Heart left ventricle (tissue), 16 donors: ENCODE data around the gene PCMTD2. TPM values are rescaled to one million over a fixed set of nuclear protein-coding genes. Genes with fewer than 3 reads are reported as not detected.

ENCODE experiments used
- ATAC-seq, 4 donors: fragments of 200-7000 bp; cut with Tn5 transposase; one replicate each; pipeline ENCODE4 v1.9.1; 2020 to 2022; ENCODE audit warnings: moderate library complexity in 4 of 4, mild to moderate bottlenecking in 3 of 4, moderate number of reproducible peaks in 1 of 4
- DNase-seq, 5 donors: peaks; one replicate each; pipeline ENCODE4 v3.0.0-alpha.2; 2020
- H3K27ac ChIP-seq, 12 donors: fragments of 200-600 bp; sonication (generic) in 4 of 12; one replicate each; pipeline versions ENCODE4 v1.5.0 to v1.8.0; 2016 to 2022; ENCODE audit warnings: mild to moderate bottlenecking in 2 of 12
- H3K27me3 ChIP-seq, 9 donors: fragments of 200-600 bp; sonication (generic) in 2 of 9; one replicate each; pipeline versions ENCODE4 v1.5.1 to v1.8.0; 2016 to 2022; ENCODE audit warnings: mild to moderate bottlenecking in 3 of 9
- H3K36me3 ChIP-seq, 9 donors: fragments of 200-600 bp; sonication (generic) in 2 of 9; one replicate each; pipeline versions ENCODE4 v1.5.0 to v1.8.0; 2018 to 2022; ENCODE audit warnings: mild to moderate bottlenecking in 2 of 9
- H3K4me1 ChIP-seq, 12 donors: fragments of 200-600 bp; sonication (generic) in 4 of 12; one replicate each; pipeline versions ENCODE4 v1.5.0 to v1.8.0; 2016 to 2022; ENCODE audit warnings: mild to moderate bottlenecking in 3 of 12
- H3K4me3 ChIP-seq, 12 donors: fragments of 200-600 bp; sonication (generic) in 4 of 12; one replicate each; pipeline versions ENCODE4 v1.5.0 to v1.8.0; 2017 to 2022; ENCODE audit warnings: mild to moderate bottlenecking in 9 of 12, moderate library complexity in 4 of 12
- H3K9me3 ChIP-seq, 12 donors: fragments of 200-600 bp; sonication (generic) in 4 of 12; one replicate each; pipeline versions ENCODE4 v1.5.0 to v1.8.0; 2016 to 2022; ENCODE audit warnings: mild to moderate bottlenecking in 1 of 12
- CTCF ChIP-seq, 12 donors: fragments of 200-600 bp; sonication (generic) in 4 of 12; IDR thresholded peaks; one replicate each; pipeline versions ENCODE4 v1.5.0 to v1.8.0; 2018 to 2022; ENCODE audit warnings: antibody characterized with exemption in 12 of 12, mild to moderate bottlenecking in 5 of 12
- POLR2A ChIP-seq, 2 donors: fragments of 450-650 bp; IDR thresholded peaks; one replicate each; pipeline ENCODE4 v1.6.1; 2017; ENCODE audit warnings: antibody characterized with exemption in 2 of 2, mild to moderate bottlenecking in 2 of 2, moderate library complexity in 2 of 2
- WGBS, 4 donors: extraction: QIAGEN DNeasy Blood & Tissue Kit in 2 of 4; methylation state at CpG; one replicate each; pipeline versions ENCODE4 v1.1.5 to v1.1.7; 2013 to 2018; 5-methylcytosine and 5-hydroxymethylcytosine counted together
- intact Hi-C, 10 donors: fragments of 100-400 bp; cut with DNase I; formaldehyde crosslinking; loops; one replicate each; pipeline versions ENCODE4 v1.11.1 to v1.14.2; 2022
- polyA plus RNA-seq, 2 donors: library from polyadenylated mRNA; stranded (reverse); fragments of 200-250 nt; gene quantifications; one replicate each; pipeline ENCODE4 v1.2.3, GENCODE V29; 2013
- total RNA-seq, 9 donors: library from RNA; depleted of rRNA in 2 of 9; stranded (reverse); fragments of >200 nt in 2 of 9; fragmentation: NEBNext Ultra II Directional in 3 of 9; extraction: Animal tissue kit (Norgen Biotek cat#: 25700) in 3 of 9; gene quantifications; one replicate each; pipeline versions ENCODE4 v1.1.0 to v1.2.4, GENCODE V29; 2016 to 2023
- donor health status: ischemic (EF 13 %, LVEDD 7.1; RV severe dilation, severe dysfunction).
- donor health status: healthy with polysubstance abuse.
- donor health status: DM: no; HTN: yes; CAD: no.
- donor health status: DM: no; HTN: no; CAD: no.
- donor health status: ischemic (EF 25% LVEDD 6.9; RV normal size, moderate dysfunction).
- donor health status: ischemic (EF 25% LVEDD 5.7; RV mildly dilated, moderate dysfunction).
- donor health status: healthy.
- donor health status: DM: yes; HTN: yes; CAD: no.
- donor health status: ischemic (EF 35%, LVEDD 5.7; RV mildly dilated, moderate dysfunction).
- donor health status: nonischemic (EF 11% LVEDD 7.7; RV severe dilation, severe dysfunction).
- donor health status: DM: yes; HTN: yes; CAD: no.
- donor health status: PGD.
- donor health status: ischemic (EF 29% LVEDD 5.4; RV normal size, mild dysfunction).
- donor health status: nonischemic (EF 23%, LVEDD 6.1; RV moderate dilation, normal function).

PCMTD2 gene
- total and polyA plus RNA-seq, 11 donors: 23.9 to 128 (median 59.3) TPM

- no peaks in the 10 kb centered on the region for H3K27me3 ChIP-seq
- TF ChIP-seq CTCF (IDR thresholded peaks at IDR 0.05) (no peak), POLR2A (IDR thresholded peaks at IDR 0.05) (no peak)
- ATAC-seq (no peak), DNase-seq (peak in 2 of 5 donors; percentile 15 to 63)
- H3K4me3 ChIP-seq: no peak overlapping the region
- intact Hi-C loops: loop anchor here in 1 of 10 donors (5.0 kb wide), 1 partner anchor 45 kb away; no protein-coding TSS in a partner anchor
- no peaks in the 10 kb centered on the region for H3K9me3 ChIP-seq
- H3K27ac ChIP-seq: no peak overlapping the region
- H3K4me1 ChIP-seq: peaks cover 0 to 40% (median 31%) of the 10 kb centered on the region in 12 donors
- no peaks in the 10 kb centered on the region for H3K36me3 ChIP-seq
- 91 to 96% (median 94%) methylated on average over 17 to 25 of the region's 25 CpGs for WGBS, 4 donors
These were observed 28.6 kb upstream of the PCMTD2 start for GRCh38 chr20:64226686-64227580.

- Histone ChIP-seq H3K36me3 (no peaks in the 10 kb centered on the region), H3K27me3 (no peaks in the 10 kb centered on the region), H3K27ac (no peak overlapping the region), H3K9me3 (no peaks in the 10 kb centered on the region), H3K4me1 (peaks cover 0 to 36% (median 24%) of the 10 kb centered on the region in 12 donors), H3K4me3 (no peak overlapping the region)
- WGBS, 4 donors: 91 to 97% (median 93%) methylated on average over 8 of the region's 8 CpGs
- ATAC-seq: no peak
- peak in 2 of 5 donors; percentile 4 to 10 for DNase-seq
- intact Hi-C loops: loop anchor here in 1 of 10 donors (5.0 kb wide), 1 partner anchor 44 kb away; no protein-coding TSS in a partner anchor
- TF ChIP-seq CTCF (IDR thresholded peaks at IDR 0.05) (no peak), POLR2A (IDR thresholded peaks at IDR 0.05) (no peak)
These were observed 27.4 kb upstream of the PCMTD2 start for GRCh38 chr20:64228086-64228653.

GRCh38 chr20:64228751-64229506 lies 26.6 kb upstream of the PCMTD2 start:
- H3K27ac ChIP-seq: no peak overlapping the region
- no peaks in the 10 kb centered on the region for H3K36me3 ChIP-seq
- H3K4me1 ChIP-seq: peaks cover 0 to 32% (median 16%) of the 10 kb centered on the region in 12 donors
- TF ChIP-seq POLR2A (IDR thresholded peaks at IDR 0.05) (no peak), CTCF (IDR thresholded peaks at IDR 0.05) (no peak)
- H3K9me3 ChIP-seq: no peaks in the 10 kb centered on the region
- no peaks in the 10 kb centered on the region for H3K27me3 ChIP-seq
- H3K4me3 ChIP-seq: no peak overlapping the region
- intact Hi-C loops: loop anchor here in 1 of 10 donors (5.0 kb wide), 1 partner anchor 43 kb away; no protein-coding TSS in a partner anchor
- no peak for ATAC-seq
- 84 to 88% (median 86%) methylated on average over 14 of the region's 14 CpGs for WGBS, 4 donors
- DNase-seq: peak in 3 of 5 donors; percentile 9 to 24 (median 18)
